C4-2B (cell line): ENCODE data around the gene ACP7.

ENCODE experiments used
- CTCF ChIP-seq: fragments of 450-650 bp; conservative IDR thresholded peaks from 2 replicates; pipeline ENCODE4 v1.5.1; 2017; ENCODE audit warnings: mild to moderate bottlenecking
- ZFX ChIP-seq: fragments of 450-650 bp; IDR thresholded peaks from 2 replicates; pipeline ENCODE4 v1.6.1; 2017

GRCh38 chr19:39090881-39091280 lies 6.7 kb downstream of the ACP7 start:
- TF ChIP-seq CTCF (no peak), ZFX (no peak)
